ENCODE data around the gene PTPN1. TPM values are rescaled to one million over a fixed set of nuclear protein-coding genes. Genes with fewer than 3 reads are reported as not detected.
"Not testable (repeated sequence)": the region's sequence is repeated elsewhere in the genome, so short reads cannot be mapped to it uniquely, and the experiment has no call there.

The PTPN1 gene
- polyA plus RNA-seq (2013, experiment 1 of 2; ENCODE audit: insufficient read length) = 34.1 TPM
- polyA plus RNA-seq (2013, experiment 2 of 2; ENCODE audit: insufficient read length) = 26.0 TPM

DNA sequence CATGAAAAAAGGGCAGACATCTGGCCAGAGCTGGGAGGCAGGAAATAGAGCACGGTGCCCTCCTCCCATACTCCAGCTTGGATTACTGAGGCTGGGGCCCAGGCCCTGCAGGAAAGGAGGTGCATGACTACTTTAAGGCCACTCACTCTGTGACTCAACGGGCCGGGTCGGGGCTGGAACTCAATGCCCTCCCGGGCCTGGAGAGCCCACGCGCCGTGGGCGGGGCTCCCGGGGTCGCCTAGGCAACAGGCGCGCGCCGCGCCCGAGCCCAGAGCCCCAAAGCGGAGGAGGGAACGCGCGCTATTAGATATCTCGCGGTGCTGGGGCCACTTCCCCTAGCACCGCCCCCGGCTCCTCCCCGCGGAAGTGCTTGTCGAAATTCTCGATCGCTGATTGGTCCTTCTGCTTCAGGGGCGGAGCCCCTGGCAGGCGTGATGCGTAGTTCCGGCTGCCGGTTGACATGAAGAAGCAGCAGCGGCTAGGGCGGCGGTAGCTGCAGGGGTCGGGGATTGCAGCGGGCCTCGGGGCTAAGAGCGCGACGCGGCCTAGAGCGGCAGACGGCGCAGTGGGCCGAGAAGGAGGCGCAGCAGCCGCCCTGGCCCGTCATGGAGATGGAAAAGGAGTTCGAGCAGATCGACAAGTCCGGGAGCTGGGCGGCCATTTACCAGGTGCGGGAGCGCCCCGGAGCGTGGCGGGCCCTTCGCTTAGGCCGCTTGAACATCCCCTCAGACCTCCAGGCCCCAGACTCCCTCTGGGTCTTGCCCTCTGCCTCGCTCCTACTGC, at the start of gene PTPN1:
TSS of gene PTPN1 (plus strand) at position 461 of the 783 bp plus-strand sequence. CDS start at position 606, 145 bp downstream.
- peak; percentile 98 for DNase-seq

DNA sequence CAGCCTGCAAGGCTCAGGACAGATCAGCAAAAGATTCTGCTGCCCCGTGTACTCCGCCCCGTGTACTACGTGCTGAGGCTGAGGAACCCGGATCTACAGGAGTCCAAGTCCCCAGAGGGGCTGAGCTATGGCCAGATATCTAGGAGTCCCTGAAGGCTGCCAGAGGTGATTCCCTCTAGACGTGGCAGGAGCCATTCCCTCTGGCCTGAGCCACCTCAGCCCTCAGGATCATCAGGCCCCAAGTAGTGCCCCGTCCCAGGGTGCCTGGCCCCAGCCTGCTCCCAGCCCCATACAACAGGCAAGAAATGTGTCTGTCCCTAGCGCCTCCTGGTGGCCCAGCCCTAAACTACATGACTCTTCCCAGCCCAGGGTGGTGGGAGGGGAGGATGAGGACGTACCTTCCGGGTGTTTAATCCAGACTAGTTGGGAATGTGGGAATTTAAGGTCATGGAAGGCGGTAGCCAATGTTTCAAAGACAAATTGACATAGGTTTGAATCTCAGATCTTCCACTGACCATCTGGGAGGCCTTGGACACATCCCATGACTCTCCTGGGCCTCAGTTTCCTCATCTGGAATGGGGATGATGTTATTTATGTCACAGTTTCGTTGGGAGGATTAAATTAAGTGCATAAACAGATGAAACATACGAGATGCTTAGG, 49.4 kb upstream of the PTPN1 start:
- peak; percentile 76 for DNase-seq

GRCh38 chr20:50462093-50462690, 48.0 kb upstream of the PTPN1 start:
- no peak for DNase-seq

DNA sequence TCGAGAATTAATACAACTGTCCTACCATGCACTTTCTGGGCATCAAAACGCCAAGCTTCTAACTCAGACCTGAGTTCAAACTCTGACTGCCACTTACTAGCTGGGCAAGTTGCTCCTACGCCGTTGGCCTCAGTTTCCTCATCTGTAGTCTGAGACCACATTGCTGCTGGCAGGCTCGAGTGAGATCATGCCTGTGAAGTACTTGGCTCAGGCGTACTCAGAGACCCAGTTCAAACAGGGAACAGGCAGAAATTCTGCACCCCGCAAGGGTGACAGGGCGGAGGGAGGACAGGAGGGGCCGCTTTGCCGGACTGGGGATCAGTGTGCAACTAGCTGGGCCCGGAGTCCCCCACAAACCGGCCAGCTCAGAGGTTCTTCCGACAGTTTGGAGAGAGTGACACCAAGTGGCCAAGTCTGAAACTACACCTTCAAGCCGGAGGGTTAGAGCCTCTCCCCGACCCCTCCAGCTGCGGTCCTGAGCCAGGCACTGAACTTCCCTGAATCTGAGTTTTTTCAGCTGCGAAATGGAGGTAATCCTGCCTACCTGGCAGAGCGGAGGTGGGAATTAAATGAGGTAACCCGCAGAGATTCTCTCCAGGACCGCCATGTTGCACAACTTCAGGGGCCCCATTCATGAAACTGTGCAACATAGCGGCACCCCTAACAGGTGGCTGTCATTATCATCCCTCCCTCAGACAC, 46.0 kb upstream of the PTPN1 start:
- DNase-seq = peak; percentile 48

DNA sequence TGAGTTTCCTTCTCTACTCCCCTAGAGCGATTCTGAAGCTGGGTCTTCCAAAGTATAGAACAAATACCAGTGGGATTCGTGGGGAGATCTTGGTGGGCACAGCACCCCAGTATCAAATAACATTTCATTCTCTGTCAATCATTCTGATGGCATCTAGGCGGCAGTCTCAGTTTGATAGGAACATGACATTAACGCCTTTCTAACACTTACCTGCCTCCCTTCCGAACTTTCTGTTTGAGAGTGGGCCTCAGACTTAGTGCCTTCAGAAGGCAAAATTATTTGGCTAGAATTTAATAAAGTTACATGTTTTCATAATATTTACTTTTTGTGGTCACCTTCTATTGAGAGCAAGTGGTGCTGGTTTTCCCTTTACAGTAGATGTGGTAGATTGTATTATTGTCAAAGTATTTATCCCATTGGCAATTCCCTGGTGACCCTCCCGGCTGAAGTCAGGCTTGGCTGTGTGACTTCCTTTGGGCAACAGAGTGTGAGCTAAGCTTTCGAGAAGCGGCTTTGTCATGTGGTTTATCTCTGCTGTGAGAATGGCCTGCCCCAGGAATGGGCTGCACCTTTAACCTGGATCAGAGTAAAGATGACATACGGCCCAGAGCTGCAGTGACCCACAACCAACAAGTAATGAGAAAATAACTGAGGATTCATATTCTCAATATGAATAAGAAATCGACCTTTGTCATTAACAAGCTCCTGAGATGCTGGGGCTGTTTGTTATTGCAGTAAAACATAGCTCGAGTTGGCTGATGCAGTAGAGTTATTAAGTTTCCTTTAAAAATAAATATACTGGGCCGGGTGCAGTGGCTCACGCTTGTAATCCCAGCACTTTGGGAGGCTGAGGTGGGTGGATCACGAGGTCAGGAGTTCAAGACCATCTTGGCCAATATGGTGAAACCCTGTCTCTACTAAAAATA, 45.2 kb upstream of the PTPN1 start:
- no peak for DNase-seq

DNA sequence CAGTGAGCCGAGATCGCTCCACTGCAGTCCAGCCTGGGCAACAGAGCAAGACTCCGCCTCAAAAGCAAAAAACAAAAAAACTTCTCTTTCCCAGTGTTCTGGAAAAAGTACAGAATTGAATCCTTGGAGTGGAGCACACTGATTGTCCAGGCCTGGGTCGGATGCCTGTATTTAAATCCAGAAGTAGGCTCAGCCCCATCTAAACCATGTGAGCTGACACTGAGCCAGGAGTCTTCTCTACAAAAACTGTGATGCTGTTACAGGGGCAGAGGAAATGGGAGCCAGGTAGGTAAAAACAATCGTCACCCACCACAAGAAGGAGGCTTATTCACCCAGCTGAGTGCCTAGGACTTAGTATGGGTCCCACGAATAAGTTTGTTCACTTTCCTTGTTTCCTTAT, 43.0 kb upstream of the PTPN1 start:
- no peak for DNase-seq

DNA sequence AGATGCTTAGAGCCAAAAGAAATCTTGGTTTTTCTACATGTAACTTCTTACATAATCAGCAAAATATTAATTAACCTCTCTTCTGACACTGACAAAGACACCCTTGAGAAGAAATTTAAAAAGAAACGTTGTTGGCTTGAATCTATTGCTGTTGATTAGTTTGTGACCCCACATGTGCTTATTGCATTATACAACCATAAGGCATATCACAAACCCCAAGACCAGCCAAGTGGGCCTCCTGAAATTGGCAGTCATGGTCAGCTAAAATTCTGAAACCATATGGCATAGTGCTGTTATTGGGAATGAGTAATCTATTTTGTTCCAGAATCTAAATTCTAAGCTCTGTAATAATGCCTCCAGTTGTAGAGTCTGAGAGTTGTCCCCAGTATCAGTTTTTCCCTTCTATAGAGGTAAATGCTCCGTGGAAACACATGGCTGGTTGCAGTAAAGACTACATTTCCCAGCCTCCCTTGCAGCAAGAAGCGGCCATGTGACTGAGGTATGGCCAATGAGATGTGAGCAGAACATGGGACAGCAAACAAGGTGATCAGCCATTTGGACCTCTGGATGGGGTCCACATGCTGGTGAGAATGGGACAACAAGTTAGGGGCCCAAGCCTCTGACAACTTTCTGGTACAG, 42.3 kb upstream of the PTPN1 start:
- peak; percentile 48 for DNase-seq

GRCh38 chr20:50468378-50468798, 41.8 kb upstream of the PTPN1 start:
- DNase-seq = no peak

GRCh38 chr20:50469176-50469723, 40.9 kb upstream of the PTPN1 start:
- no peak for DNase-seq

DNA sequence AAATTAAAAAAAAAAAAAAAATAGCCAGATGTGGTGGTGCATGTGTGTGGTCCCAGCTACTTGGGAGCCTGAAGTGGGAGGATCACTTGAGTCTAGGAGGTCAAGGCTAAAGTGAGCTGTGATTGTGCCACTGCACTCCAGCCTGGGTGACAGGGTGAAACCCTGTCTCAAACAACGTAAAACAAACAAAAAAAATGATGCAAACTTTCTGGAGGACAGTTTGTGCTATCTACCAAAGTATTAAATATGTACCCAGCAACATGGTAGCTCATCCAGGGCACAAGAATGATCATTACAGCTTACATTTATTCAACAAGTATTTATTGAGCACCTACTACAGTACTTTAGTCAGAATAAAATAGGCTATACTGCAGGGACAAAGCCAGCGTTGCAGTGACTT, 40.4 kb upstream of the PTPN1 start:
- DNase-seq = no peak

GRCh38 chr20:50470264-50470858, 39.8 kb upstream of the PTPN1 start:
- no peak for DNase-seq

DNA sequence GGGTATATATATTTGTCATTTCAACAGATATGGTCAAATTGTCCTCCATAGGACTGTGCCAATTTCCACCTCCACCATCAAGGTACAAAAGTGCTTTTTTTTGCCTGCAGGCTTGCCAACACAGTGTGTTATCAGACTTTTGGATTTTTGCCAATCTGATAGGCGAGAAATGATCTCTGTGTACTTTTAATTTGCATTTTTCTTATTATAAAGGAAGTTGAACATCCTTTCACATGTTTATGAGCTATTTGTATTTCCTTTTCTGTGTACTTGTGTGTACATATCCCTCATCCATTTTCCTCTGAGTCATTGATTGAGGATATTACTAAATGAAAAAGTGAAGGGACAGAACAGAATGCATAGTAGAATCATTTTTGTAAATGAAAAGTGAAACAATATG, 39.0 kb upstream of the PTPN1 start:
- DNase-seq = no peak

- DNase-seq = no peak
Observed at GRCh38 chr20:50472693-50473664, 37.2 kb upstream of the PTPN1 start.

- not testable (repeated sequence) for DNase-seq
Observed at GRCh38 chr20:50474356-50474755, 35.8 kb upstream of the PTPN1 start.

- DNase-seq = peak; percentile 29
Observed at GRCh38 chr20:50475681-50476292, 34.4 kb upstream of the PTPN1 start.

DNA sequence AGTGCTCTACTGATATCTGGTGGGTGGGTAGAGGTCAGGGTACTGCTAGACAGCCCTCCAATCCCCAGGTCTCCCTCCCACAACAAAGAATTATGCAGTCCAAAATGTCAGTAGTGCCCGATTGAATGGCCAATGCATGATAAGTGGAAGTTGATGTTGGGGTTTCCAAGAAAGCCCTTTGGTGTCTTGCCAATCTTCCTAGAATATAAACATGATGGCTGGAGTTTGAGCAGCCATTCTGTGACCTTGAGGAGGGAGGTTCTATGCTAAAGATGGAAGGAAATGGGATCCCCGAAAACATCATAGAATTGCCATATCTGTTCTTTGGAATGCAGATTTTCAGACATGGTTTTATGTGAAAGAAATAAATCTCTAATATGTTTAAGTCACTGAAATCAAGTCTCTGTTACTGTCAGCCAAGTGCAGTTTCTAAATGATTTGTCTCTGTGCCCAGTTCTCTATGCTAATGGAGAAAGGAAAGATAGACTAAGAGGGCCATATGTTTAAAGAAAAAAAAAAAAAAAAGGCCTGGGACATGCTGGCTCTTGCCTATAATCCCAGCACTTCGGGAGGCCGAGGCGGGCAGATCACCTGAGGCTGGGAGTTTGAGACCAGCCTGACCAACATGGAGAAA, 32.8 kb upstream of the PTPN1 start:
- DNase-seq = no peak

GRCh38 chr20:50478162-50478990, 31.8 kb upstream of the PTPN1 start:
- peak; percentile 70 for DNase-seq
